GM12891 (cell line): Measurements from ENCODE around the gene CADPS.

Experiments used
- DNase-seq: peaks from one replicate; pipeline ENCODE4 v3.0.0; 2011; ENCODE audit warnings: low spot score; ENCODE audit not compliant: insufficient read length
- FAIRE-seq: peaks from 2 replicates; lab custom pipeline; 2011; peaks lifted over from hg19 to GRCh38; lab: Jason Lieb, UNC
- PAX5 ChIP-seq: IDR thresholded peaks from 2 replicates; pipeline ENCODE4 v1.6.1; 2011; ENCODE audit warnings: low read length, moderate library complexity, mild to moderate bottlenecking; ENCODE audit not compliant: insufficient read depth, severe bottlenecking
- POLR2A ChIP-seq: IDR thresholded peaks from 2 replicates; pipeline ENCODE4 v1.6.1; 2011; ENCODE audit warnings: low read depth, low read length, control low read depth
- POLR2AphosphoS5 ChIP-seq: IDR thresholded peaks from 2 replicates; pipeline ENCODE4 v1.6.1; 2011; ENCODE audit warnings: low read depth, low read length, control low read depth
- POU2F2 ChIP-seq: IDR thresholded peaks from 2 replicates; pipeline ENCODE4 v1.6.1; 2011; ENCODE audit warnings: low read depth, mild to moderate bottlenecking, control low read depth, low read length, moderate library complexity
- SPI1 ChIP-seq: IDR thresholded peaks from 2 replicates; pipeline ENCODE4 v1.6.1; 2011; ENCODE audit warnings: low read depth, low read length, control low read depth
- TAF1 ChIP-seq: IDR thresholded peaks from 2 replicates; pipeline ENCODE4 v1.6.1; 2011; ENCODE audit warnings: low read depth, low read length, control low read depth

The CADPS gene

GRCh38 chr3:62527474-62527873 is 347.7 kb downstream of the CADPS start:
- FAIRE-seq (no peak), DNase-seq (no peak)
- TF ChIP-seq PAX5 (no peak), TAF1 (no peak), SPI1 (no peak), POU2F2 (no peak), POLR2A (no peak), POLR2AphosphoS5 (no peak)

GRCh38 chr3:62525281-62525680 is 349.9 kb downstream of the CADPS start:
- TF ChIP-seq TAF1 (no peak), SPI1 (no peak), POU2F2 (no peak), POLR2A (no peak), PAX5 (no peak), POLR2AphosphoS5 (no peak)
- no peak for FAIRE-seq
- no peak for DNase-seq

- TF ChIP-seq TAF1 (no peak), POU2F2 (no peak), POLR2AphosphoS5 (no peak), SPI1 (no peak), PAX5 (no peak), POLR2A (no peak)
- FAIRE-seq: no peak
- no peak for DNase-seq
Measured at GRCh38 chr3:62523672-62524071, 351.5 kb downstream of the CADPS start.

GRCh38 chr3:62521464-62522105 is 353.6 kb downstream of the CADPS start:
- no peak for FAIRE-seq
- no peak for TF ChIP-seq POLR2AphosphoS5
- TF ChIP-seq PAX5: no peak
- TF ChIP-seq POU2F2: no peak
- no peak for DNase-seq

GRCh38 chr3:62503516-62503915 is 371.7 kb downstream of the CADPS start:
- TF ChIP-seq PAX5 (no peak), POLR2AphosphoS5 (no peak), SPI1 (no peak), POLR2A (no peak), POU2F2 (no peak), TAF1 (no peak)
- DNase-seq (no peak), FAIRE-seq (no peak)

- DNase-seq: no peak
- TF ChIP-seq POLR2AphosphoS5 (no peak), TAF1 (no peak), POLR2A (no peak), PAX5 (no peak), SPI1 (no peak), POU2F2 (no peak)
- FAIRE-seq: peak; percentile 33
Measured at GRCh38 chr3:62502315-62503300, 372.6 kb downstream of the CADPS start.

- no peak for FAIRE-seq
- no peak for TF ChIP-seq TAF1
- TF ChIP-seq POU2F2: no peak
- TF ChIP-seq SPI1: no peak
- no peak for TF ChIP-seq PAX5
- TF ChIP-seq POLR2A: no peak
- no peak for TF ChIP-seq POLR2AphosphoS5
- DNase-seq: no peak
Measured at GRCh38 chr3:62501289-62501668, 373.9 kb downstream of the CADPS start.

- FAIRE-seq (no peak), DNase-seq (no peak)
- TF ChIP-seq POLR2A (no peak), SPI1 (no peak), POU2F2 (no peak), POLR2AphosphoS5 (no peak), TAF1 (no peak)
Measured at GRCh38 chr3:62500556-62501288, 374.5 kb downstream of the CADPS start.

GRCh38 chr3:62497156-62497555 is 378.1 kb downstream of the CADPS start:
- DNase-seq: no peak
- FAIRE-seq: no peak
- TF ChIP-seq POU2F2 (no peak), SPI1 (no peak), PAX5 (no peak), POLR2A (no peak), POLR2AphosphoS5 (no peak), TAF1 (no peak)

GRCh38 chr3:62496503-62496902 is 378.7 kb downstream of the CADPS start:
- no peak for FAIRE-seq

More at GRCh38 chr3:62496503-62496902, 378.7 kb downstream of the CADPS start:
- no peak for TF ChIP-seq TAF1
- no peak for TF ChIP-seq POLR2A
- TF ChIP-seq POU2F2: no peak
- no peak for TF ChIP-seq SPI1
- no peak for TF ChIP-seq PAX5
- no peak for TF ChIP-seq POLR2AphosphoS5
- no peak for DNase-seq
